PFSK-1 (cell line): ENCODE data around the gene MARK3.

ENCODE experiments used
- FOXP2 ChIP-seq: optimal IDR thresholded peaks from 2 replicates; pipeline ENCODE3; 2011; ENCODE audit warnings: borderline replicate concordance, control low read depth, inconsistent platforms; ENCODE audit not compliant: insufficient read depth; ENCODE audit errors: extremely low read length, extremely low read depth
- POLR2AphosphoS5 ChIP-seq: IDR thresholded peaks from 2 replicates; pipeline ENCODE4 v1.6.1; 2012; ENCODE audit warnings: low read depth, mild to moderate bottlenecking, control low read depth, low read length, moderate library complexity
- SIN3A ChIP-seq: IDR thresholded peaks from 2 replicates; pipeline ENCODE4 v1.6.1; 2012; ENCODE audit warnings: mild to moderate bottlenecking, low read length, moderate library complexity, borderline replicate concordance; ENCODE audit not compliant: insufficient read depth
- TAF1 ChIP-seq: IDR thresholded peaks from 2 replicates; pipeline ENCODE4 v1.6.1; 2012; ENCODE audit warnings: low read length, control low read depth, borderline replicate concordance; ENCODE audit not compliant: insufficient read depth
- TF ChIP-seq, protein P1 (sequence below), 2 experiments: IDR thresholded peaks; 2 replicates each; pipeline versions ENCODE4 v1.6.1 to v1.8.0; 2011 to 2012; ENCODE audit warnings: low read depth in 2 of 2, low read length in 2 of 2, control low read depth in 1 of 2, inconsistent platforms in 1 of 2, mild to moderate bottlenecking in 1 of 2, moderate library complexity in 1 of 2; ENCODE audit not compliant: insufficient read depth in 1 of 2

Gene MARK3

DNA sequence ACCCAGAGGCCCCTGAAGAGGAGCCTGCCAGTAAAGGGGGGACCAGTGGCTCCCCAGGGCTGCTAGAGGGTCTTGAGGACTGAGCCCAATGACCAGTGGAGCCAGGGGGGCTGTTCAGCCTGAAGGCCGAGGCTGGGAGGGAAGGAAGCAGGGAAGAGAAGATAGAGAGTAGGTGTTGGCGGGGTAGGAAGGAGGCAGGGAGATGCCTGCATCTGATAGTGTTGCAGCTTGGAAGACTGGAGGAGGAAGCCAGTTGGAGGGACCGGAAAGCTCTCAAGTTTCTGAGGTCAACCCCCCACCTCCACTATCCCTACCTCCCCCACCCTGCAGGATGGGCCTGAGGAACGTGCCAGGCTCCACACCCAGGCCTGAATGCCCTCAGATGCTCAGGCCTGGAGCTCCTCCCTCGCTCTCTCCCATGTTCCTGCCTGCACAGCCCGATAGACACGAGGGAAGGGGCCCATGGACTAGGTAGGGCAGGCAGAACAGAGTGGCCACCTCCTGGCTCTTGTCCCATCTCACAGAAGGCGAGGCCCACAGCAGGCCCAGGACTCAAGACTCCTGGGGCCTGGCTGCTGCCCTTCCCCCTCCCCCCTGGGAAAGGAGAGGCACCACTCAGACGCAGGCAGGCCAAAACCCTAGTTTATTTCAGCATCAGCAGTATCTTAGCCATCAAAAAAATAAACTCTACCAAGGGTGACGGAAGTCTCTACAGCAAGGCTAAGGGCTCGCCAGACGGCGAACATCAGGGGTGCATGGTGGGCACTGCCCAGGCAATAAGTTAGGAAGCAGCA, 134.0 kb downstream of the MARK3 start:
- TF ChIP-seq SIN3A (no peak), FOXP2 (no peak), POLR2AphosphoS5 (no peak), TAF1 (no peak)
- TF ChIP-seq, protein P1, sequence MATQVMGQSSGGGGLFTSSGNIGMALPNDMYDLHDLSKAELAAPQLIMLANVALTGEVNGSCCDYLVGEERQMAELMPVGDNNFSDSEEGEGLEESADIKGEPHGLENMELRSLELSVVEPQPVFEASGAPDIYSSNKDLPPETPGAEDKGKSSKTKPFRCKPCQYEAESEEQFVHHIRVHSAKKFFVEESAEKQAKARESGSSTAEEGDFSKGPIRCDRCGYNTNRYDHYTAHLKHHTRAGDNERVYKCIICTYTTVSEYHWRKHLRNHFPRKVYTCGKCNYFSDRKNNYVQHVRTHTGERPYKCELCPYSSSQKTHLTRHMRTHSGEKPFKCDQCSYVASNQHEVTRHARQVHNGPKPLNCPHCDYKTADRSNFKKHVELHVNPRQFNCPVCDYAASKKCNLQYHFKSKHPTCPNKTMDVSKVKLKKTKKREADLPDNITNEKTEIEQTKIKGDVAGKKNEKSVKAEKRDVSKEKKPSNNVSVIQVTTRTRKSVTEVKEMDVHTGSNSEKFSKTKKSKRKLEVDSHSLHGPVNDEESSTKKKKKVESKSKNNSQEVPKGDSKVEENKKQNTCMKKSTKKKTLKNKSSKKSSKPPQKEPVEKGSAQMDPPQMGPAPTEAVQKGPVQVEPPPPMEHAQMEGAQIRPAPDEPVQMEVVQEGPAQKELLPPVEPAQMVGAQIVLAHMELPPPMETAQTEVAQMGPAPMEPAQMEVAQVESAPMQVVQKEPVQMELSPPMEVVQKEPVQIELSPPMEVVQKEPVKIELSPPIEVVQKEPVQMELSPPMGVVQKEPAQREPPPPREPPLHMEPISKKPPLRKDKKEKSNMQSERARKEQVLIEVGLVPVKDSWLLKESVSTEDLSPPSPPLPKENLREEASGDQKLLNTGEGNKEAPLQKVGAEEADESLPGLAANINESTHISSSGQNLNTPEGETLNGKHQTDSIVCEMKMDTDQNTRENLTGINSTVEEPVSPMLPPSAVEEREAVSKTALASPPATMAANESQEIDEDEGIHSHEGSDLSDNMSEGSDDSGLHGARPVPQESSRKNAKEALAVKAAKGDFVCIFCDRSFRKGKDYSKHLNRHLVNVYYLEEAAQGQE (IDR thresholded peaks at IDR 0.05; ENCODE audit: insufficient read depth in 1 of 2, low read depth in 2 of 2, low read length in 2 of 2): no peak

DNA sequence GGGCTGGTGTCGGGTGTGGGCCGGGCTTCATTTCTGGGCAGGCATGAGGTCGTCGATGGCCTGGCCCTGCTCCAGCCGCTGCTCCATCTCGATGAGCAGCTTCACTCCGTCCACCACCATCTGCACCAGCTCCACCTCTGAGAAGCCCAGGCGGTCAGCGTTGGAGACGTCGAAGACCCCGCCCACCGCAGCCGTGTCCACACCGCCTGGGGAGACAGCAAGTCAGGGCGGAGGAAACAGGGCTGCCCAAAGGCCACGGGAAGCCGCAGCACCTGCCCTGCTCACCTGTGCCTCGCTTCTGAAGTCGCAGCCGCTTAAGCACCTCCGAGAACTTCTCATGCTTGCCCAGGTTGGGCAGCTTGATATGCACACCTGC, 134.6 kb downstream of the MARK3 start:
- TF ChIP-seq TAF1 (no peak), FOXP2 (no peak), POLR2AphosphoS5 (no peak), SIN3A (no peak)
- TF ChIP-seq, protein P1 (IDR thresholded peaks at IDR 0.05; ENCODE audit: insufficient read depth in 1 of 2, low read depth in 2 of 2, low read length in 2 of 2): no peak

DNA sequence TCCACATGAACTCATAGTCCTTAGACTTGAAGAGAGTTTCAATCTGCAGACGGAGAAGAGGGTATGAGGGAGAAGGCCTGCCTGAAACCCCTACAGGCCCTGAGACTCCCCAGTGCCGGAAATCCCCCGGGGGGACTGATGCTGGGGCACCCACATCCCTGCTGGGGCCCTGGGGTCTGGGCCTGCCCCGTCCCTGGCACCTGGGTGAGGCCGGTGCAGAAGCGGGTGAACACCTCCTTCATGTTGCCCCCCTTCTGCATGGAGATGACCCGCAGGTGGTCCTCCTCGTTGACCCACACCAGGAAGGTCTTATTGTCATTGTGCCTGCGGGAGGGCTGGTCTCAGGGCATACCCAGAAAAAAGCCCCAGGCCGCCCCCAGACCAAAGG, 135.0 kb downstream of the MARK3 start:
- TF ChIP-seq FOXP2 (no peak), TAF1 (no peak), SIN3A (no peak), POLR2AphosphoS5 (no peak)
- TF ChIP-seq, protein P1 (IDR thresholded peaks at IDR 0.05; ENCODE audit: insufficient read depth in 1 of 2, low read depth in 2 of 2, low read length in 2 of 2): no peak

DNA sequence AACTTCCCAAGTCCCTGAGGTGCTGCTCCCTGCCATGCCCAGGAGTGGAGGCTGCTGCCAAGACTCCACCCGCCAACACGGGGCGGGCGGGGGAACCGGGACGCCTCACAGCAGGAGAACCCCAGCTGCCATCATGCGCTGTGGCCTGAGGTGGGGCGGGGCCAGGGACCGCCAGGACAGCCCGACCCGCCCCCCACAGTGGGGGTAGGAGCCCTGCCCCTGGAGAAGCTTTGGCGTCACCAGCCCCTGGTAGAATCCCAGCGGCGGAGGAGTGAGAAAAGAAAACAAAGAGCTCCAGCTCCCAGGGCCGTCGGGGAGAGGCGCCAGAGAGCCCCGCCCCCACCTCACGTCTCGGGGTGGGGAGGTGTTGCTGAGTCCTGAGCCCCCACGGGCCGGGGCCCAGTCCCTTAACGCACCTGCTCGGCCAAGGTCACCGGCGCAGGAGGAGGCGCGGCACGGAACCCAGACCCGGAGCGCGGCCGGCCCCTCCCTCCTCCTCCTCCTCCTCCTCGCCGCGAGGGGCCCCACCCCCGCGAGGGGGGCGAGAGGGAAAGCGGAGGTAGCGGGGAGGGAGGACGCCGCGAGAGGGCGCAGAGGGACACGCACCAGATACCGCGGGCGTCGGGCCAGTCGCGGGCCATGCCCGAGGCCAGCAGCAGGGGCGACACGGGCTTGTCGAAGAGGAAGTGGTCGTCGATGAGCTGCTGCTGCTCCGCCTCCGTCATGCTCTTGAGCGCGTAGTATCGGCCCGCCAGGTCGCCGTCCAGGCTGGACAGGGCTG, 135.6 kb downstream of the MARK3 start:
- TF ChIP-seq POLR2AphosphoS5 (no peak), TAF1 (no peak), SIN3A (no peak)

DNA sequence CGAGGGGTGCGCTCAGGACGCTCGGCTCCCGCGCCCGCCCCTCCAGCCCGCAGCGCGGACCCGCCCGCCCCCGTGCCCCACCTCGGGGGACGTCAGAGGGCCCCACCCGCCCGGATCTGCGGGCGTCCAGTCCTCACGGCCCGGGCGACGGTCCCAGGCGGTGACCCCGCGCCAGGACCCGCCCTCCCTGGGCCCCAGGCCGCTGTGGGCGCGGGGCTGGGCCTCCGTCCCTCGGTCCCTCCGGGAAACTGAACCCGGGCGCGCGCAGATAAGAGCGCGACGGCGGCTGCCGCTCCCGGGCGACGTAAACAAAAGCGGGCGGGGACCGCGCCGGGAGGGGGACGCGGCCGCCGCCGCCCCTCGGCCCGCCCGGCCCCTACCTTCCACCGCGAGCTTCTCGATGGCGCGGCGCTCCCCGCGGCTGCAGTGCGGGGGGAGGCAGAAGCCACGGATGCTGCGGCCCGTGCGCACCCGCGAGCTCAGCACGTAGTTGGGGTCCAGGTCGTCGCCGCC, 136.3 kb downstream of the MARK3 start:
- TF ChIP-seq TAF1 (no peak), SIN3A (no peak), FOXP2 (no peak), POLR2AphosphoS5 (no peak)
- TF ChIP-seq, protein P1 (IDR thresholded peaks at IDR 0.05; ENCODE audit: insufficient read depth in 1 of 2, low read depth in 2 of 2, low read length in 2 of 2): no peak
